ELR (cell line): ENCODE data around the gene FUT6.
"Not testable (repeated sequence)": the region's sequence is repeated elsewhere in the genome, so short reads cannot be mapped to it uniquely, and the experiment has no call there.

Experiments used
- DNase-seq: peaks from one replicate; pipeline ENCODE4 v3.0.0-alpha.2; 2015; ENCODE audit warnings: low read depth

Gene FUT6

DNA sequence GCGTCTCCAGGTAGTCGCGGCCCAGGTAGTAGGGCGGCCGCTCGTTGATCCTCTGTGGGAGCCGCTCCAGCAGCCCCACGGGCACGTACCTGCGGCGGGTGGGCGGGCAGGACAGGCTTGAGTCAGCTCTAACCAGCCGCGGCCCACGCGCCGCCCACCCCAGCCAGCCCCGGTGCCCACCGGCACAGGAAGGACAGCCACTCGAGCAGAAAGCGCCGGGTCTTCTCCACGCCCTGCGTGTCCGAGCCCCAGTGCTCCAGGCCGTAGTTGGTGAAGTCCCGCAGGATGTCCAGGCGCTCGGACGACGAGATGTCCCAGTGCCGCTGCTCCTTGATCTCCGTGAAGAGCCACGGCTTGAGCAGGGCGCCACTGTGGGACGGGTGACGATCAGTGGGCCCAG lies 54.1 kb downstream of the FUT6 start:
- no peak for DNase-seq

DNA sequence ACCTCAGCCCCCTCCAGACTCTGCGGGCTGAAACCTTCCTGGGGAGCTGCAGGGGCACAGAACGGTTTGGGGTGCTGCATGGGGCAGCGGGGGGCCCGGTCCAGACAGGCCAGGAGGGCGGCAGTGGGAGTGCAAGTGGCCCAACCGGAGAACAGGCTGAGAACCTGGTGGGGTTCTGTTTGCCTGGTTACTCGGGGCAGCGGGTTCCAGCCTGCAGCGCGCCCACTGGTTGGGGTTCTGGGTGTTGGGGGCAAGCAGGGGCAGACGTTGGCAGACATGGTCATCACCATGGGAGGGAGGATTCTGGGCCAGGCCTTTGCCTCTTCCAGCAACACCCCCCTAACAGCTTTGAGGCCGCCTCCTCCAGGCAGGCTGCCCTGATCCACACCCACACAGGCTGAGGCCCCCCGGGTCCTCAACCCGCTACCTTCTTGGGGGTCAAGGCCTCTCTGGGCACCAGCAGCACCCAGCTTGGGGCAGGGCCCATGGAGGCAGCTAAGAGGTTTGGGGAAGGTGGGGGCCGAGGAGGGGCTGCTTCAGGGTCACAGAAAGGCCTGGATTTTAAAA lies 54.8 kb downstream of the FUT6 start, which contains the start of gene PRR22:
PRR22 (minus strand) TSS at position 166 of the 567 bp plus-strand sequence; CDS start at position 80, 86 bp downstream.
- DNase-seq = no peak

- DNase-seq = no peak
These were observed 56.3 kb downstream of the FUT6 start for GRCh38 chr19:5782945-5783919.

DNA sequence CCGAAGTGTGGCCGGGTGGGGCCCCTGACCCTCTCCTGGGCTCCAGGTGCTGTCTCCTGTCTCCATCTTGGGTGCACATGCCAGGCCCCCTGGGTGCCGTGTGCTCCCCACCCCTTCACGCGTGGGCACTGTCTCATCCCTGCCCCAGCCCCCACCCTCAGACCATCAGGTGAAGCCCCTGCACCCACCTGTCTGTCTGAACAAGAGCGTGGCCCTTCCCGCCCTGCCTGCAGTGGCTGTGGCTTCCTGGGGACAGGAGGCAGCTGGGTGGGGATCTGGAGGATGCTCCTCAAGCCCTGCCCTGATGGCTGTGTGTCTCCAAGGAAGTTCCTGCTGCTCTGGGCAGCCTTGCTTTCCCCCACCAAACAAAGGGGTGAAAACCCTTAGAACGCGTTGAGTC lies 57.2 kb downstream of the FUT6 start:
- no peak for DNase-seq

DNA sequence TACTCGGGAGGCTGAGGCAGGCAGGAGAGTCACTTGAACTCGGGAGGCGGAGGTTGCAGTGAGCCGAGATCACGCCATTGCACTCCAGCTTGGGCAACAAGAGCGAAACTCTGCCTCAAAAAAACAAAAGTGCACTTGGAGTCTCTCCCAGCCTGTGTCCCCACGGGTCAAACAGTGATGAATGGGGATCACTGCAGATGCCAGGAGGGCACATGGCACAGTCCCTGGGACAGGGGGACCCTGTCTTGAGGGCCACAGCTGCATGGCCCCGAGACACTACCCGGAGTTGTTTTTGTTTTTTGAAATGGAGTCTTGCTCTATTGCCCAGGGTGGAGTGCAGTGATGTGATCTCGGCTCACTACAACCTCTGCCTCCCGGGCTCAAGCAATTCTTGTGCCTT lies 58.6 kb downstream of the FUT6 start:
- DNase-seq = not testable (repeated sequence)
